GM23338 (cell line): ENCODE results near the gene TIMM44. TPM values are rescaled to one million over a fixed set of nuclear protein-coding genes. Genes with fewer than 3 reads are reported as not detected.

ENCODE experiments used
- ATAC-seq: fragments of 200-7000 bp; cut with Tn5 transposase; 3 replicates; pipeline ENCODE4 v1.9.1; 2020
- DNase-seq: peaks from one replicate; pipeline ENCODE4 v3.0.0-alpha.2; 2015; ENCODE audit warnings: low spot score
- H2AFZ ChIP-seq: fragments of 200-600 bp; sonication (generic); 2 replicates; pipeline ENCODE4 v1.8.0; 2016; ENCODE audit warnings: antibody characterized with exemption, mild to moderate bottlenecking, moderate library complexity
- H3F3A ChIP-seq: fragments of 200-600 bp; sonication (generic); replicated peaks from 2 replicates; pipeline ENCODE4 v1.8.0; 2017; ENCODE audit warnings: antibody characterized with exemption, mixed run types, low read depth
- H3K27ac ChIP-seq: fragments of 200-600 bp; sonication (generic); 2 replicates; pipeline ENCODE4 v1.6.1; 2016; ENCODE audit warnings: low read depth
- H3K27me3 ChIP-seq: fragments of 200-600 bp; sonication (generic); 2 replicates; pipeline ENCODE4 v1.8.0; 2016; ENCODE audit warnings: mild to moderate bottlenecking, mixed run types, moderate library complexity; ENCODE audit not compliant: insufficient read depth
- H3K36me3 ChIP-seq: fragments of 200-600 bp; sonication (generic); 2 replicates; pipeline ENCODE4 v1.8.0; 2016; ENCODE audit warnings: mild to moderate bottlenecking; ENCODE audit not compliant: insufficient read depth
- H3K4me1 ChIP-seq: fragments of 200-600 bp; sonication (generic); 2 replicates; pipeline ENCODE4 v1.8.0; 2016; ENCODE audit warnings: mild to moderate bottlenecking, moderate library complexity; ENCODE audit not compliant: insufficient read depth
- H3K4me2 ChIP-seq: fragments of 200-600 bp; sonication (generic); 2 replicates; pipeline ENCODE4 v1.7.1; 2017; ENCODE audit warnings: mixed run types
- H3K4me3 ChIP-seq: fragments of 200-600 bp; sonication (generic); 2 replicates; pipeline ENCODE4 v1.6.1; 2016; ENCODE audit warnings: mixed run types
- H3K79me2 ChIP-seq: fragments of 200-600 bp; sonication (generic); replicated peaks from 2 replicates; pipeline ENCODE4 v1.8.0; 2017; ENCODE audit warnings: mild to moderate bottlenecking; ENCODE audit not compliant: insufficient read depth
- H3K9me2 ChIP-seq: fragments of 200-600 bp; sonication (generic); 2 replicates; pipeline ENCODE4 v1.8.0; 2017; ENCODE audit not compliant: insufficient read depth
- H4K20me1 ChIP-seq: fragments of 200-600 bp; sonication (generic); replicated peaks from 2 replicates; pipeline ENCODE4 v1.8.0; 2017; ENCODE audit warnings: mild to moderate bottlenecking; ENCODE audit not compliant: insufficient read depth
- H3K27ac Mint-ChIP-seq: 2 replicates; pipeline ENCODE4 v1.8.0; 2020; ENCODE audit warnings: inconsistent platforms, mild to moderate bottlenecking, moderate library complexity, mixed read lengths
- H3K27me3 Mint-ChIP-seq: 3 replicates; pipeline ENCODE4 v1.8.0; 2022; ENCODE audit warnings: low read depth, mild to moderate bottlenecking, moderate library complexity, mixed read lengths, inconsistent platforms; ENCODE audit not compliant: insufficient read depth, poor library complexity
- H3K36me3 Mint-ChIP-seq: 3 replicates; pipeline ENCODE4 v1.8.0; 2021; ENCODE audit warnings: low read depth, mild to moderate bottlenecking, inconsistent platforms, moderate library complexity, mixed read lengths
- H3K4me1 Mint-ChIP-seq: 3 replicates; pipeline ENCODE4 v1.8.0; 2020; ENCODE audit warnings: mild to moderate bottlenecking, inconsistent platforms, mixed read lengths
- H3K4me3 Mint-ChIP-seq: 3 replicates; pipeline ENCODE4 v1.8.0; 2021; ENCODE audit warnings: moderate library complexity, mild to moderate bottlenecking, inconsistent platforms, mixed read lengths
- H3K9me3 Mint-ChIP-seq: 3 replicates; pipeline ENCODE4 v1.8.0; 2020; ENCODE audit warnings: moderate library complexity, mild to moderate bottlenecking, inconsistent platforms, mixed read lengths
- CREB1 ChIP-seq: fragments of 250-450 bp; sonication (Bioruptor Pico); IDR thresholded peaks from 2 replicates; pipeline ENCODE4 v1.5.0; 2020; ENCODE audit warnings: low read depth, mild to moderate bottlenecking, moderate library complexity
- EZH2 ChIP-seq: fragments of 200-600 bp; sonication (generic); IDR thresholded peaks from one replicate; pipeline ENCODE4 v1.8.0; 2017; ENCODE audit warnings: antibody characterized with exemption, mild to moderate bottlenecking, low read depth; ENCODE audit not compliant: unreplicated experiment
- POLR2AphosphoS5 ChIP-seq: IDR thresholded peaks from 2 replicates; pipeline ENCODE4 v1.6.1; 2016; ENCODE audit warnings: antibody characterized with exemption, low read depth
- STAT1 ChIP-seq: IDR thresholded peaks from one replicate; pipeline ENCODE4 v1.6.1; 2016; ENCODE audit warnings: antibody characterized with exemption; ENCODE audit not compliant: unreplicated experiment
- ZNF114 ChIP-seq: fragments of 250-450 bp; sonication (Bioruptor Pico); IDR thresholded peaks from 2 replicates; pipeline ENCODE4 v1.5.0; 2020; ENCODE audit warnings: mild to moderate bottlenecking, moderate library complexity
- ZNF331 ChIP-seq: fragments of 250-450 bp; sonication (Bioruptor Pico); IDR thresholded peaks from 2 replicates; pipeline ENCODE4 v1.5.0; 2020; ENCODE audit warnings: low read depth, mild to moderate bottlenecking, moderate library complexity
- polyA plus RNA-seq: library from polyadenylated mRNA; unstranded; fragments of >200 nt; fragmentation: Nextera tagmentation; extraction: Ambion mirVana; gene quantifications from 2 replicates; pipeline ENCODE4 v1.2.1, GENCODE V29; 2016
- total RNA-seq: library from RNA; depleted of rRNA; stranded (reverse); fragments of >200 nt; shearing (Covaris generic); gene quantifications from 2 replicates; pipeline ENCODE4 v1.2.3, GENCODE V29; 2014
- TF ChIP-seq, protein P1 (sequence below): fragments of 250-450 bp; sonication (Bioruptor Pico); IDR thresholded peaks from 2 replicates; pipeline ENCODE4 v1.5.0; 2020; ENCODE audit warnings: mild to moderate bottlenecking, moderate library complexity
- TF ChIP-seq, protein P2 (sequence below), 2 experiments: fragments of 200-600 bp in 1 of 2; sonication (generic) in 1 of 2; conservative IDR thresholded peaks; 2 replicates each; pipeline versions ENCODE4 v1.5.1 to v1.6.1; 2016 to 2017; ENCODE audit warnings: antibody characterized with exemption in 2 of 2, low read depth in 2 of 2, mild to moderate bottlenecking in 2 of 2, moderate library complexity in 1 of 2

Gene TIMM44
- total and polyA plus RNA-seq, 2 experiments from 2014 or later: 125 to 128 TPM

DNA sequence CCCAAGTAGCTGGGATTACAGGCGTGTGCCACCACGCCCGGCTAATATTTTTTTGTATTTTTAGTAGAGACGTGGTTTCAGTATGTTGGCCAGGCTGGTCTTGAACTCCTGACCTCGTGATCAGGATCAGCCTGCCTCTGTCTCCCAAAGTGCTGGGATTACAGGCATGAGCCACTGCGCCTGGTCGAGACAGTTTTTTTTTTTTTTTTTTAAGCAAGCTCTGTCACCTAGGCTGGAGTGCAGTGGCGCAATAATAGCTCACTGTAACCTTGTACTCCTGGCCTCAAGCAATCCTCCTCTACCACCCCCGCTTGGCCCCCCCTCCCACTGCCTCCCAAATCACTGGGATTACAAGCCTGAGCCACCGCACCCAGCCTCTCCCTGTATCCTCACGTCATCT is 46.2 kb downstream of the TIMM44 start (continued):
- TF ChIP-seq, protein P1, sequence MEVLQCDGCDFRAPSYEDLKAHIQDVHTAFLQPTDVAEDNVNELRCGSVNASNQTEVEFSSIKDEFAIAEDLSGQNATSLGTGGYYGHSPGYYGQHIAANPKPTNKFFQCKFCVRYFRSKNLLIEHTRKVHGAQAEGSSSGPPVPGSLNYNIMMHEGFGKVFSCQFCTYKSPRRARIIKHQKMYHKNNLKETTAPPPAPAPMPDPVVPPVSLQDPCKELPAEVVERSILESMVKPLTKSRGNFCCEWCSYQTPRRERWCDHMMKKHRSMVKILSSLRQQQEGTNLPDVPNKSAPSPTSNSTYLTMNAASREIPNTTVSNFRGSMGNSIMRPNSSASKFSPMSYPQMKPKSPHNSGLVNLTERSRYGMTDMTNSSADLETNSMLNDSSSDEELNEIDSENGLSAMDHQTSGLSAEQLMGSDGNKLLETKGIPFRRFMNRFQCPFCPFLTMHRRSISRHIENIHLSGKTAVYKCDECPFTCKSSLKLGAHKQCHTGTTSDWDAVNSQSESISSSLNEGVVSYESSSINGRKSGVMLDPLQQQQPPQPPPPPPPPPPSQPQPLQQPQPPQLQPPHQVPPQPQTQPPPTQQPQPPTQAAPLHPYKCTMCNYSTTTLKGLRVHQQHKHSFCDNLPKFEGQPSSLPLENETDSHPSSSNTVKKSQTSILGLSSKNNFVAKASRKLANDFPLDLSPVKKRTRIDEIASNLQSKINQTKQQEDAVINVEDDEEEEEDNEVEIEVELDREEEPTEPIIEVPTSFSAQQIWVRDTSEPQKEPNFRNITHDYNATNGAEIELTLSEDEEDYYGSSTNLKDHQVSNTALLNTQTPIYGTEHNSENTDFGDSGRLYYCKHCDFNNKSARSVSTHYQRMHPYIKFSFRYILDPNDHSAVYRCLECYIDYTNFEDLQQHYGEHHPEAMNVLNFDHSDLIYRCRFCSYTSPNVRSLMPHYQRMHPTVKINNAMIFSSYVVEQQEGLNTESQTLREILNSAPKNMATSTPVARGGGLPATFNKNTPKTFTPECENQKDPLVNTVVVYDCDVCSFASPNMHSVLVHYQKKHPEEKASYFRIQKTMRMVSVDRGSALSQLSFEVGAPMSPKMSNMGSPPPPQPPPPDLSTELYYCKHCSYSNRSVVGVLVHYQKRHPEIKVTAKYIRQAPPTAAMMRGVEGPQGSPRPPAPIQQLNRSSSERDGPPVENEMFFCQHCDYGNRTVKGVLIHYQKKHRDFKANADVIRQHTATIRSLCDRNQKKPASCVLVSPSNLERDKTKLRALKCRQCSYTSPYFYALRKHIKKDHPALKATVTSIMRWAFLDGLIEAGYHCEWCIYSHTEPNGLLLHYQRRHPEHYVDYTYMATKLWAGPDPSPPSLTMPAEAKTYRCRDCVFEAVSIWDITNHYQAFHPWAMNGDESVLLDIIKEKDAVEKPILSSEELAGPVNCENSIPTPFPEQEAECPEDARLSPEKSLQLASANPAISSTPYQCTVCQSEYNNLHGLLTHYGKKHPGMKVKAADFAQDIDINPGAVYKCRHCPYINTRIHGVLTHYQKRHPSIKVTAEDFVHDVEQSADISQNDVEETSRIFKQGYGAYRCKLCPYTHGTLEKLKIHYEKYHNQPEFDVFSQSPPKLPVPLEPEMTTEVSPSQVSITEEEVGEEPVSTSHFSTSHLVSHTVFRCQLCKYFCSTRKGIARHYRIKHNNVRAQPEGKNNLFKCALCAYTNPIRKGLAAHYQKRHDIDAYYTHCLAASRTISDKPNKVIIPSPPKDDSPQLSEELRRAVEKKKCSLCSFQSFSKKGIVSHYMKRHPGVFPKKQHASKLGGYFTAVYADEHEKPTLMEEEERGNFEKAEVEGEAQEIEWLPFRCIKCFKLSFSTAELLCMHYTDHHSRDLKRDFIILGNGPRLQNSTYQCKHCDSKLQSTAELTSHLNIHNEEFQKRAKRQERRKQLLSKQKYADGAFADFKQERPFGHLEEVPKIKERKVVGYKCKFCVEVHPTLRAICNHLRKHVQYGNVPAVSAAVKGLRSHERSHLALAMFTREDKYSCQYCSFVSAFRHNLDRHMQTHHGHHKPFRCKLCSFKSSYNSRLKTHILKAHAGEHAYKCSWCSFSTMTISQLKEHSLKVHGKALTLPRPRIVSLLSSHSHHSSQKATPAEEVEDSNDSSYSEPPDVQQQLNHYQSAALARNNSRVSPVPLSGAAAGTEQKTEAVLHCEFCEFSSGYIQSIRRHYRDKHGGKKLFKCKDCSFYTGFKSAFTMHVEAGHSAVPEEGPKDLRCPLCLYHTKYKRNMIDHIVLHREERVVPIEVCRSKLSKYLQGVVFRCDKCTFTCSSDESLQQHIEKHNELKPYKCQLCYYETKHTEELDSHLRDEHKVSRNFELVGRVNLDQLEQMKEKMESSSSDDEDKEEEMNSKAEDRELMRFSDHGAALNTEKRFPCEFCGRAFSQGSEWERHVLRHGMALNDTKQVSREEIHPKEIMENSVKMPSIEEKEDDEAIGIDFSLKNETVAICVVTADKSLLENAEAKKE: no peak
- no peak for TF ChIP-seq POLR2AphosphoS5
- TF ChIP-seq, protein P2, sequence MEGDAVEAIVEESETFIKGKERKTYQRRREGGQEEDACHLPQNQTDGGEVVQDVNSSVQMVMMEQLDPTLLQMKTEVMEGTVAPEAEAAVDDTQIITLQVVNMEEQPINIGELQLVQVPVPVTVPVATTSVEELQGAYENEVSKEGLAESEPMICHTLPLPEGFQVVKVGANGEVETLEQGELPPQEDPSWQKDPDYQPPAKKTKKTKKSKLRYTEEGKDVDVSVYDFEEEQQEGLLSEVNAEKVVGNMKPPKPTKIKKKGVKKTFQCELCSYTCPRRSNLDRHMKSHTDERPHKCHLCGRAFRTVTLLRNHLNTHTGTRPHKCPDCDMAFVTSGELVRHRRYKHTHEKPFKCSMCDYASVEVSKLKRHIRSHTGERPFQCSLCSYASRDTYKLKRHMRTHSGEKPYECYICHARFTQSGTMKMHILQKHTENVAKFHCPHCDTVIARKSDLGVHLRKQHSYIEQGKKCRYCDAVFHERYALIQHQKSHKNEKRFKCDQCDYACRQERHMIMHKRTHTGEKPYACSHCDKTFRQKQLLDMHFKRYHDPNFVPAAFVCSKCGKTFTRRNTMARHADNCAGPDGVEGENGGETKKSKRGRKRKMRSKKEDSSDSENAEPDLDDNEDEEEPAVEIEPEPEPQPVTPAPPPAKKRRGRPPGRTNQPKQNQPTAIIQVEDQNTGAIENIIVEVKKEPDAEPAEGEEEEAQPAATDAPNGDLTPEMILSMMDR (conservative IDR thresholded peaks at IDR 0.05; ENCODE audit: low read depth in 2 of 2): no peak

DNA sequence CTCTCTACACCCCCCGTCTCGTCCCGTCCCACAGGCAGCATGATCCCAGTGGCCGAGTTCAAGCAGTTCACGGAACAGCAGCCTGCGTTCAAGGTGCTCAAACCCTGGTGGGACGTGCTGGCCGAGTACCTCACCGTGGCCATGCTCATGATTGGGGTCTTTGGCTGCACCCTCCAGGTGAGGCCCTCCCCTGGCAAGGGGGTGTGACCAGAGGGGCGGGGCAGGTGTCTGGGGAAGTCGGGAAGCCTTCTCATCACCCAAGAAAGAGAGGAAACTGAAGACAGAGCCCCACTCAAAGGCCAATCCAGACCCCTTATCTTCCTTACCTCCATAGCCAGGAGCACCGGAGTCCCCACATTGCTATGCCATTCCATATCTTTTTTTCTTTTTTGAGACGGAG is 47.9 kb downstream of the TIMM44 start:
- H3K9me2 ChIP-seq: no peaks in the 10 kb centered on the region
- no peaks in the 10 kb centered on the region for H3F3A ChIP-seq
- no peaks in the 10 kb centered on the region; the same call in 1 of the 2 replicates for H4K20me1 ChIP-seq
- Mint-ChIP-seq H3K4me3 (no peak overlapping the region), H3K27ac (no peak overlapping the region), H3K9me3 (no peaks in the 10 kb centered on the region), H3K36me3 (peaks cover 8% of the 10 kb centered on the region; the same call in 2 of the 3 replicates), H3K4me1 (peaks cover 6% of the 10 kb centered on the region), H3K27me3 (peaks cover 8% of the 10 kb centered on the region)
- H2AFZ ChIP-seq: no peak overlapping the region
- ATAC-seq: no peak
- H3K4me3 ChIP-seq: no peak overlapping the region
- H3K27me3 ChIP-seq: no peaks in the 10 kb centered on the region
- DNase-seq: no peak
- H3K27ac ChIP-seq: no peak overlapping the region
- no peaks in the 10 kb centered on the region for H3K79me2 ChIP-seq
- no peak overlapping the region for H3K4me2 ChIP-seq
- 0 out of 2 replicates have a peak, but pooled peaks cover 3% of the 10 kb centered on the region for H3K4me1 ChIP-seq
- H3K36me3 ChIP-seq: no peaks in the 10 kb centered on the region
- no peak for TF ChIP-seq POLR2AphosphoS5
- no peak for TF ChIP-seq ZNF331 (CRISPR knock-in tag)
- no peak for TF ChIP-seq EZH2
- TF ChIP-seq CREB1 (CRISPR knock-in tag): no peak
- no peak for TF ChIP-seq ZNF114
- TF ChIP-seq, protein P1: no peak
- no peak for TF ChIP-seq STAT1
